HepG2 (cell line): ENCODE results near the gene ARL3. TPM values are rescaled to one million over a fixed set of nuclear protein-coding genes. Genes with fewer than 3 reads are reported as not detected.
A peak's percentile ranks its signal among the peaks of the same experiment; 100 is the strongest.

Source experiments
- CEBPG ChIP-seq: IDR thresholded peaks from 2 replicates; pipeline ENCODE4 v1.6.1; 2016
- DR1 ChIP-seq: sonication (generic); formaldehyde crosslinking; IDR thresholded peaks from 2 replicates; pipeline ENCODE4 v1.8.0; 2021; ENCODE audit warnings: mild to moderate bottlenecking, missing genetic modification reagents, inconsistent platforms
- GABPA ChIP-seq, 2 experiments: IDR thresholded peaks; 2 replicates each; pipeline ENCODE4 v1.6.1; 2011 to 2016; ENCODE audit warnings: low read depth in 2 of 2, low read length in 1 of 2, missing biosample characterization in 1 of 2, missing genetic modification characterization in 1 of 2
- MBD4 ChIP-seq: IDR thresholded peaks from 2 replicates; pipeline ENCODE4 v1.6.1; 2012; ENCODE audit warnings: low read length, inconsistent platforms, borderline replicate concordance
- MXD1 ChIP-seq: sonication (generic); formaldehyde crosslinking; IDR thresholded peaks from 2 replicates; pipeline ENCODE4 v1.4.0; 2020; ENCODE audit warnings: mild to moderate bottlenecking, missing genetic modification reagents
- MZF1 ChIP-seq: sonication (generic); formaldehyde crosslinking; IDR thresholded peaks from 2 replicates; pipeline ENCODE4 v1.8.1; 2023; ENCODE audit warnings: mild to moderate bottlenecking, missing genetic modification reagents, borderline replicate concordance
- NCOR1 ChIP-seq: fragments of 200-600 bp; sonication (generic); IDR thresholded peaks from 2 replicates; pipeline ENCODE4 v1.7.0; 2017; ENCODE audit warnings: antibody characterized with exemption, low read length, borderline replicate concordance
- NFKBIZ ChIP-seq: IDR thresholded peaks from 2 replicates; pipeline ENCODE4 v1.6.1; 2018; ENCODE audit warnings: missing genetic modification reagents, missing compliant biosample characterization
- NRL ChIP-seq: sonication (generic); formaldehyde crosslinking; IDR thresholded peaks from 2 replicates; pipeline ENCODE4 v1.5.0; 2020; ENCODE audit warnings: missing genetic modification reagents, mild to moderate bottlenecking, moderate library complexity, borderline replicate concordance
- ZNF251 ChIP-seq: sonication (generic); formaldehyde crosslinking; IDR thresholded peaks from 2 replicates; pipeline ENCODE4 v1.9.0; 2021; ENCODE audit warnings: mild to moderate bottlenecking, missing genetic modification reagents
- ZNF296 ChIP-seq: sonication (generic); formaldehyde crosslinking; conservative IDR thresholded peaks from 2 replicates; pipeline ENCODE4 v1.5.0; 2020; ENCODE audit warnings: mild to moderate bottlenecking, missing genetic modification reagents
- ZNF33A ChIP-seq: sonication (generic); formaldehyde crosslinking; IDR thresholded peaks from 2 replicates; pipeline ENCODE4 v1.5.1; 2020; ENCODE audit warnings: missing genetic modification reagents, mild to moderate bottlenecking, moderate library complexity, borderline replicate concordance
- ZNF510 ChIP-seq: sonication (generic); formaldehyde crosslinking; IDR thresholded peaks from 2 replicates; pipeline ENCODE4 v1.4.0; 2020; ENCODE audit warnings: low read depth, mild to moderate bottlenecking, missing genetic modification reagents
- ZNF629 ChIP-seq: sonication (generic); formaldehyde crosslinking; conservative IDR thresholded peaks from 2 replicates; pipeline ENCODE4 v1.5.0; 2020; ENCODE audit warnings: missing genetic modification reagents
- ZNF761 ChIP-seq: sonication (generic); formaldehyde crosslinking; conservative IDR thresholded peaks from 2 replicates; pipeline ENCODE4 v1.4.0; 2020; ENCODE audit warnings: mild to moderate bottlenecking, missing genetic modification reagents
- ZNF770 ChIP-seq: sonication (generic); formaldehyde crosslinking; IDR thresholded peaks from 2 replicates; pipeline ENCODE4 v1.5.0; 2020; ENCODE audit warnings: mild to moderate bottlenecking, missing genetic modification reagents
- polyA plus RNA-seq, 8 experiments: library from polyadenylated mRNA; depleted of rRNA in 3 of 8; stranded (reverse) in 7 of 8; unstranded in 1 of 8; fragments of >200 nt; fragmentation: Illumina TruSeq in 4 of 8; extraction: Trizol in 4 of 8; gene quantifications; 2 replicates each; pipeline versions ENCODE4 v1.2.1 to v1.2.3, GENCODE V29; 2011 to 2016; ENCODE audit warnings: low read depth in 4 of 8, missing spikeins in 1 of 8, mixed read lengths in 1 of 8; ENCODE audit not compliant: insufficient read depth in 1 of 8
- total RNA-seq, 5 experiments: library from RNA; depleted of rRNA; stranded (reverse); fragments of >200 nt; fragmentation: Illumina TruSeq; extraction: Trizol; gene quantifications; 2 replicates each; pipeline ENCODE4 v1.2.3, GENCODE V29; 2016; ENCODE audit warnings: low read depth in 1 of 5
- TF ChIP-seq, protein P1 (sequence below): fragments of 450-650 bp; IDR thresholded peaks from 2 replicates; pipeline ENCODE4 v1.6.1; 2017
- TF ChIP-seq, protein P2 (sequence below): sonication (generic); formaldehyde crosslinking; IDR thresholded peaks from 2 replicates; pipeline ENCODE4 v1.5.0; 2020; ENCODE audit warnings: missing genetic modification reagents
- TF ChIP-seq, protein P3 (sequence below): sonication (generic); formaldehyde crosslinking; IDR thresholded peaks from 2 replicates; pipeline ENCODE4 v1.5.1; 2020; ENCODE audit warnings: mild to moderate bottlenecking, missing genetic modification reagents, moderate library complexity

The ARL3 gene
- total and polyA plus RNA-seq, 2 of the 13 experiments (the other 11 are each of a cell fraction or from before 2014, with no cell fraction given): 5.2 to 6.6 TPM

- TF ChIP-seq, protein P1, sequence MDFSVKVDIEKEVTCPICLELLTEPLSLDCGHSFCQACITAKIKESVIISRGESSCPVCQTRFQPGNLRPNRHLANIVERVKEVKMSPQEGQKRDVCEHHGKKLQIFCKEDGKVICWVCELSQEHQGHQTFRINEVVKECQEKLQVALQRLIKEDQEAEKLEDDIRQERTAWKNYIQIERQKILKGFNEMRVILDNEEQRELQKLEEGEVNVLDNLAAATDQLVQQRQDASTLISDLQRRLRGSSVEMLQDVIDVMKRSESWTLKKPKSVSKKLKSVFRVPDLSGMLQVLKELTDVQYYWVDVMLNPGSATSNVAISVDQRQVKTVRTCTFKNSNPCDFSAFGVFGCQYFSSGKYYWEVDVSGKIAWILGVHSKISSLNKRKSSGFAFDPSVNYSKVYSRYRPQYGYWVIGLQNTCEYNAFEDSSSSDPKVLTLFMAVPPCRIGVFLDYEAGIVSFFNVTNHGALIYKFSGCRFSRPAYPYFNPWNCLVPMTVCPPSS: no peak
- TF ChIP-seq MXD1 (CRISPR knock-in tag) (no peak), ZNF251 (no peak), ZNF629 (CRISPR knock-in tag) (no peak), NFKBIZ (no peak), NCOR1 (peak; percentile 50; the same call in 1 of the 2 replicates), DR1 (no peak), MBD4 (no peak), ZNF770 (CRISPR knock-in tag) (no peak), GABPA (IDR thresholded peaks at IDR 0.05; ENCODE audit: low read depth, low read length) (no peak), GABPA (CRISPR knock-in tag; IDR thresholded peaks at IDR 0.05; ENCODE audit: low read depth) (no peak), ZNF33A (no peak), NRL (CRISPR knock-in tag) (no peak), ZNF761 (CRISPR knock-in tag) (no peak), ZNF296 (no peak), ZNF510 (no peak), MZF1 (CRISPR knock-in tag) (no peak), CEBPG (CRISPR knock-in tag) (0 out of 2 replicates have a peak, but pooled peaks have one; percentile 12)
- TF ChIP-seq, protein P2, sequence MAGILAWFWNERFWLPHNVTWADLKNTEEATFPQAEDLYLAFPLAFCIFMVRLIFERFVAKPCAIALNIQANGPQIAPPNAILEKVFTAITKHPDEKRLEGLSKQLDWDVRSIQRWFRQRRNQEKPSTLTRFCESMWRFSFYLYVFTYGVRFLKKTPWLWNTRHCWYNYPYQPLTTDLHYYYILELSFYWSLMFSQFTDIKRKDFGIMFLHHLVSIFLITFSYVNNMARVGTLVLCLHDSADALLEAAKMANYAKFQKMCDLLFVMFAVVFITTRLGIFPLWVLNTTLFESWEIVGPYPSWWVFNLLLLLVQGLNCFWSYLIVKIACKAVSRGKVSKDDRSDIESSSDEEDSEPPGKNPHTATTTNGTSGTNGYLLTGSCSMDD: no peak
- TF ChIP-seq, protein P3, sequence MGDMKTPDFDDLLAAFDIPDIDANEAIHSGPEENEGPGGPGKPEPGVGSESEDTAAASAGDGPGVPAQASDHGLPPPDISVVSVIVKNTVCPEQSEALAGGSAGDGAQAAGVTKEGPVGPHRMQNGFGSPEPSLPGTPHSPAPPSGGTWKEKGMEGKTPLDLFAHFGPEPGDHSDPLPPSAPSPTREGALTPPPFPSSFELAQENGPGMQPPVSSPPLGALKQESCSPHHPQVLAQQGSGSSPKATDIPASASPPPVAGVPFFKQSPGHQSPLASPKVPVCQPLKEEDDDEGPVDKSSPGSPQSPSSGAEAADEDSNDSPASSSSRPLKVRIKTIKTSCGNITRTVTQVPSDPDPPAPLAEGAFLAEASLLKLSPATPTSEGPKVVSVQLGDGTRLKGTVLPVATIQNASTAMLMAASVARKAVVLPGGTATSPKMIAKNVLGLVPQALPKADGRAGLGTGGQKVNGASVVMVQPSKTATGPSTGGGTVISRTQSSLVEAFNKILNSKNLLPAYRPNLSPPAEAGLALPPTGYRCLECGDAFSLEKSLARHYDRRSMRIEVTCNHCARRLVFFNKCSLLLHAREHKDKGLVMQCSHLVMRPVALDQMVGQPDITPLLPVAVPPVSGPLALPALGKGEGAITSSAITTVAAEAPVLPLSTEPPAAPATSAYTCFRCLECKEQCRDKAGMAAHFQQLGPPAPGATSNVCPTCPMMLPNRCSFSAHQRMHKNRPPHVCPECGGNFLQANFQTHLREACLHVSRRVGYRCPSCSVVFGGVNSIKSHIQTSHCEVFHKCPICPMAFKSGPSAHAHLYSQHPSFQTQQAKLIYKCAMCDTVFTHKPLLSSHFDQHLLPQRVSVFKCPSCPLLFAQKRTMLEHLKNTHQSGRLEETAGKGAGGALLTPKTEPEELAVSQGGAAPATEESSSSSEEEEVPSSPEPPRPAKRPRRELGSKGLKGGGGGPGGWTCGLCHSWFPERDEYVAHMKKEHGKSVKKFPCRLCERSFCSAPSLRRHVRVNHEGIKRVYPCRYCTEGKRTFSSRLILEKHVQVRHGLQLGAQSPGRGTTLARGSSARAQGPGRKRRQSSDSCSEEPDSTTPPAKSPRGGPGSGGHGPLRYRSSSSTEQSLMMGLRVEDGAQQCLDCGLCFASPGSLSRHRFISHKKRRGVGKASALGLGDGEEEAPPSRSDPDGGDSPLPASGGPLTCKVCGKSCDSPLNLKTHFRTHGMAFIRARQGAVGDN (CRISPR knock-in tag): peak; percentile 82
Measured at GRCh38 chr10:102665904-102666509, 48.2 kb downstream of the ARL3 start (continued).
